Trophoblast cell (in vitro differentiated cells and primary cell): ENCODE data around the gene MYH14.

ENCODE experiments used
- DNase-seq, 2 donors: peaks; one replicate each; pipeline ENCODE4 v3.0.0-alpha.2; 2016
- H2AFZ ChIP-seq: 2 replicates; pipeline ENCODE4 v1.6.1; 2013; ENCODE audit warnings: low read length, moderate library complexity, mild to moderate bottlenecking; ENCODE audit not compliant: insufficient read depth, poor library complexity
- H2AK5ac ChIP-seq: 2 replicates; pipeline ENCODE4 v1.6.1; 2013; ENCODE audit warnings: mild to moderate bottlenecking, low read length
- H2BK120ac ChIP-seq: 2 replicates; pipeline ENCODE4 v1.6.1; 2013; ENCODE audit warnings: low read length, mild to moderate bottlenecking, moderate library complexity; ENCODE audit not compliant: insufficient read depth, poor library complexity
- H2BK12ac ChIP-seq: 2 replicates; pipeline ENCODE4 v1.6.1; 2013; ENCODE audit warnings: mild to moderate bottlenecking, low read length, moderate library complexity
- H2BK5ac ChIP-seq: 2 replicates; pipeline ENCODE4 v1.6.1; 2013; ENCODE audit warnings: low read length, low read depth, moderate library complexity, mild to moderate bottlenecking; ENCODE audit not compliant: poor library complexity
- H3K14ac ChIP-seq: 2 replicates; pipeline ENCODE4 v1.6.1; 2013; ENCODE audit warnings: mild to moderate bottlenecking, low read length
- H3K18ac ChIP-seq: 2 replicates; pipeline ENCODE4 v1.6.1; 2013; ENCODE audit warnings: mild to moderate bottlenecking, low read length
- H3K23ac ChIP-seq: 2 replicates; pipeline ENCODE4 v1.6.1; 2013; ENCODE audit warnings: low read length
- H3K27ac ChIP-seq: 2 replicates; pipeline ENCODE4 v1.5.1; 2013; ENCODE audit warnings: low read depth, mild to moderate bottlenecking, inconsistent platforms, low read length, moderate library complexity
- H3K27me3 ChIP-seq: 2 replicates; pipeline ENCODE4 v1.6.1; 2013; ENCODE audit warnings: inconsistent platforms, mild to moderate bottlenecking, low read length, moderate library complexity; ENCODE audit not compliant: insufficient read depth
- H3K36me3 ChIP-seq, 2 experiments: 1 replicate in 1 of 2; 2 replicates in 1 of 2; pipeline ENCODE4 v1.6.1; 2013; ENCODE audit warnings: low read length in 2 of 2, mild to moderate bottlenecking in 2 of 2, moderate library complexity in 1 of 2; ENCODE audit not compliant: insufficient read depth in 2 of 2, control insufficient read depth in 1 of 2
- H3K4ac ChIP-seq: 2 replicates; pipeline ENCODE4 v1.6.1; 2013; ENCODE audit warnings: low read depth, mild to moderate bottlenecking, low read length, moderate library complexity
- H3K4me1 ChIP-seq, 2 experiments: 1 replicate in 1 of 2; 2 replicates in 1 of 2; pipeline ENCODE4 v1.6.1; 2013; ENCODE audit warnings: low read length in 2 of 2, mild to moderate bottlenecking in 2 of 2, moderate library complexity in 1 of 2; ENCODE audit not compliant: insufficient read depth in 2 of 2, control insufficient read depth in 1 of 2
- H3K4me2 ChIP-seq: 2 replicates; pipeline ENCODE4 v1.6.1; 2013; ENCODE audit warnings: inconsistent platforms, mild to moderate bottlenecking, low read length, moderate library complexity
- H3K4me3 ChIP-seq: 2 replicates; pipeline ENCODE4 v1.5.1; 2013; ENCODE audit warnings: mild to moderate bottlenecking, low read depth, low read length, inconsistent platforms
- H3K79me1 ChIP-seq: one replicate; pipeline ENCODE4 v1.6.1; 2013; ENCODE audit warnings: low read length
- H3K79me2 ChIP-seq: 2 replicates; pipeline ENCODE4 v1.6.1; 2013; ENCODE audit warnings: low read length, mild to moderate bottlenecking; ENCODE audit not compliant: control insufficient read depth, insufficient read depth, poor library complexity
- H3K9ac ChIP-seq: 2 replicates; pipeline ENCODE4 v1.6.1; 2013; ENCODE audit warnings: mild to moderate bottlenecking, low read length
- H3K9me3 ChIP-seq: 2 replicates; pipeline ENCODE4 v1.6.1; 2013; ENCODE audit warnings: low read depth, mild to moderate bottlenecking, control low read depth, inconsistent platforms, low read length; ENCODE audit not compliant: insufficient read depth
- H4K12ac ChIP-seq: 2 replicates; pipeline ENCODE4 v1.6.1; 2013; ENCODE audit warnings: low read depth, mild to moderate bottlenecking, low read length, moderate library complexity
- H4K8ac ChIP-seq: 2 replicates; pipeline ENCODE4 v1.6.1; 2013; ENCODE audit warnings: low read depth, mild to moderate bottlenecking, low read length, moderate library complexity
- H4K91ac ChIP-seq: one replicate; pipeline ENCODE4 v1.6.1; 2013; ENCODE audit warnings: low read depth, mild to moderate bottlenecking, low read length, moderate library complexity
- WGBS: extraction: QIAGEN DNeasy Blood & Tissue Kit; methylation state at CpG from one replicate; pipeline ENCODE4 v1.1.7; 2013; ENCODE audit warnings: missing lambda C conversion rate; ENCODE audit not compliant: insufficient read length, insufficient coverage; ENCODE audit errors: extremely low coverage; 5-methylcytosine and 5-hydroxymethylcytosine counted together

Gene MYH14

GRCh38 chr19:50285833-50286232, 82.4 kb downstream of the MYH14 start:
- WGBS: no CpG with 5 or more reads among the region's 2 CpGs
- H3K14ac ChIP-seq: no peak overlapping the region

GRCh38 chr19:50286443-50286842, 83.0 kb downstream of the MYH14 start:
- Histone ChIP-seq H2AFZ (no peak overlapping the region), H2AK5ac (no peak overlapping the region), H3K27ac (no peak overlapping the region), H3K18ac (no peak overlapping the region), H4K91ac (no peak overlapping the region), H4K12ac (no peak overlapping the region), H3K79me1 (no peaks in the 10 kb centered on the region), H3K27me3 (no peaks in the 10 kb centered on the region), H3K79me2 (no peaks in the 10 kb centered on the region), H3K36me3 (peaks cover 8 to 18% of the 10 kb centered on the region in 2 experiments), H3K4me3 (no peak overlapping the region), H3K4ac (no peak overlapping the region), H3K4me1 (no peaks in the 10 kb centered on the region), H2BK5ac (no peak overlapping the region), H3K9ac (no peak overlapping the region), H3K9me3 (peaks cover 5% of the 10 kb centered on the region), H3K23ac (no peak overlapping the region), H3K14ac (no peak overlapping the region), H2BK12ac (no peak overlapping the region), H3K4me2 (no peak overlapping the region), H4K8ac (no peak overlapping the region), H2BK120ac (no peak overlapping the region)
- no peak for DNase-seq
- no CpG with 5 or more reads among the region's 18 CpGs for WGBS

More at GRCh38 chr19:50285833-50286232, 82.4 kb downstream of the MYH14 start:
- Histone ChIP-seq H3K27ac (no peak overlapping the region), H3K4me2 (no peak overlapping the region), H3K9me3 (peaks cover 5% of the 10 kb centered on the region), H2AK5ac (no peak overlapping the region), H3K36me3 (peaks cover 8 to 22% of the 10 kb centered on the region in 2 experiments), H4K91ac (no peak overlapping the region), H2AFZ (no peak overlapping the region), H3K27me3 (no peaks in the 10 kb centered on the region), H2BK12ac (no peak overlapping the region), H3K4me1 (no peaks in the 10 kb centered on the region), H2BK120ac (no peak overlapping the region), H3K18ac (no peak overlapping the region), H3K23ac (no peak overlapping the region), H3K4ac (no peak overlapping the region), H2BK5ac (no peak overlapping the region), H4K8ac (no peak overlapping the region), H3K4me3 (no peak overlapping the region), H3K9ac (no peak overlapping the region), H3K79me1 (no peaks in the 10 kb centered on the region), H4K12ac (no peak overlapping the region), H3K79me2 (no peaks in the 10 kb centered on the region)
- DNase-seq: no peak

GRCh38 chr19:50287331-50287730, 83.9 kb downstream of the MYH14 start:
- H3K18ac ChIP-seq: no peak overlapping the region
- no CpG with 5 or more reads among the region's 2 CpGs for WGBS
- H3K4me2 ChIP-seq: no peak overlapping the region
- no peak overlapping the region for H2BK12ac ChIP-seq
- H3K4me3 ChIP-seq: no peak overlapping the region
- H3K27me3 ChIP-seq: no peaks in the 10 kb centered on the region
- no peak overlapping the region for H3K4ac ChIP-seq
- no peak overlapping the region for H3K27ac ChIP-seq
- H2AK5ac ChIP-seq: no peak overlapping the region
- H3K36me3 ChIP-seq: peaks cover 8 to 15% of the 10 kb centered on the region in 2 experiments
- H4K91ac ChIP-seq: no peak overlapping the region
- no peak overlapping the region for H2AFZ ChIP-seq
- DNase-seq: no peak
- no peaks in the 10 kb centered on the region for H3K79me1 ChIP-seq
- no peaks in the 10 kb centered on the region for H3K4me1 ChIP-seq
- no peak overlapping the region for H2BK120ac ChIP-seq
- H3K23ac ChIP-seq: no peak overlapping the region
- no peak overlapping the region for H4K12ac ChIP-seq
- no peaks in the 10 kb centered on the region for H3K79me2 ChIP-seq
- H3K9ac ChIP-seq: no peak overlapping the region
- H3K14ac ChIP-seq: no peak overlapping the region
- no peak overlapping the region for H4K8ac ChIP-seq
- H2BK5ac ChIP-seq: no peak overlapping the region
- H3K9me3 ChIP-seq: peaks cover 5% of the 10 kb centered on the region

- H3K9ac ChIP-seq: no peak overlapping the region
- H4K12ac ChIP-seq: no peak overlapping the region
- no peaks in the 10 kb centered on the region for H3K79me2 ChIP-seq
- WGBS: no CpG with 5 or more reads among the region's 5 CpGs
- peaks cover 8 to 17% of the 10 kb centered on the region in 2 experiments for H3K36me3 ChIP-seq
- H3K4ac ChIP-seq: no peak overlapping the region
- H3K18ac ChIP-seq: no peak overlapping the region
- no peak overlapping the region for H2BK120ac ChIP-seq
- H3K14ac ChIP-seq: no peak overlapping the region
- no peaks in the 10 kb centered on the region for H3K27me3 ChIP-seq
- DNase-seq: no peak
- no peaks in the 10 kb centered on the region for H3K79me1 ChIP-seq
- H3K23ac ChIP-seq: no peak overlapping the region
- no peak overlapping the region for H2AFZ ChIP-seq
- H3K4me1 ChIP-seq: no peaks in the 10 kb centered on the region
- H2AK5ac ChIP-seq: no peak overlapping the region
- no peak overlapping the region for H3K27ac ChIP-seq
- no peak overlapping the region for H4K8ac ChIP-seq
- H3K4me3 ChIP-seq: no peak overlapping the region
- no peak overlapping the region for H2BK12ac ChIP-seq
- H4K91ac ChIP-seq: no peak overlapping the region
- H3K4me2 ChIP-seq: no peak overlapping the region
- no peak overlapping the region for H2BK5ac ChIP-seq
- H3K9me3 ChIP-seq: peaks cover 5% of the 10 kb centered on the region
Observed at GRCh38 chr19:50288954-50289353, 85.5 kb downstream of the MYH14 start.
